Measurements from ENCODE around the gene MMD2.

Gene MMD2

GRCh38 chr7:4929005-4929404, 30.0 kb downstream of the MMD2 start:
- Histone ChIP-seq H3K4me2 (ENCODE audit: insufficient read depth, low read length, poor library complexity, severe bottlenecking) (no peak overlapping the region), H3K4me1 (ENCODE audit: control insufficient read depth in 2 of 2, insufficient read depth in 1 of 2, low read depth in 1 of 2, low read length in 2 of 2) (peaks cover 0 to 2% of the 10 kb centered on the region in 2 donors), H3K27ac (replicated peaks; ENCODE audit: low read length) (no peak overlapping the region), H4K91ac (ENCODE audit: low read depth, low read length, poor library complexity) (no peak overlapping the region), H2BK12ac (ENCODE audit: low read length) (no peak overlapping the region), H2BK5ac (ENCODE audit: low read length) (no peak overlapping the region), H2AK5ac (ENCODE audit: low read depth, low read length) (no peak overlapping the region), H3K14ac (ENCODE audit: low read length) (no peak overlapping the region), H2AFZ (ENCODE audit: low read length) (no peak overlapping the region), H3K79me1 (ENCODE audit: low read depth, low read length) (no peaks in the 10 kb centered on the region), H3K36me3 (replicated peaks in 1 of 2; ENCODE audit: control insufficient read depth in 2 of 2, insufficient read depth in 2 of 2, low read length in 2 of 2) (no peaks in the 10 kb centered on the region), H2BK15ac (ENCODE audit: low read length) (no peak overlapping the region), H3K4me3 (ENCODE audit: low read length in 2 of 2) (no peak overlapping the region), H4K8ac (ENCODE audit: low read depth, low read length) (no peak overlapping the region), H3K9me3 (replicated peaks in 1 of 2; ENCODE audit: control insufficient read depth in 2 of 2, insufficient read depth in 1 of 2, low read depth in 1 of 2, low read length in 2 of 2) (no peaks in the 10 kb centered on the region), H3K18ac (ENCODE audit: low read length) (peak overlapping the region; percentile 23), H3K9ac (ENCODE audit: low read depth, low read length, poor library complexity) (no peak overlapping the region), H2BK120ac (ENCODE audit: low read depth, low read length) (no peak overlapping the region), H3K23ac (ENCODE audit: low read depth, low read length, poor library complexity) (no peak overlapping the region), H3K27me3 (ENCODE audit: control insufficient read depth in 3 of 3, insufficient read depth in 3 of 3, low read depth in 1 of 3, low read length in 3 of 3) (no peaks in the 10 kb centered on the region), H3K4ac (ENCODE audit: low read length) (no peak overlapping the region)
- WGBS, 2 donors (ENCODE audit: extremely low coverage in 2 of 2, insufficient read length in 2 of 2, insufficient replicate concordance in 1 of 2) = no CpG with 5 or more reads among the region's 8 CpGs
- no peak for DNase-seq (ENCODE audit: low spot score)

GRCh38 chr7:4928445-4928844, 30.5 kb downstream of the MMD2 start:
- Histone ChIP-seq H3K36me3 (replicated peaks in 1 of 2; ENCODE audit: control insufficient read depth in 2 of 2, insufficient read depth in 2 of 2, low read length in 2 of 2) (no peaks in the 10 kb centered on the region), H4K8ac (ENCODE audit: low read depth, low read length) (no peak overlapping the region), H4K91ac (ENCODE audit: low read depth, low read length, poor library complexity) (no peak overlapping the region), H3K27ac (replicated peaks; ENCODE audit: low read length) (no peak overlapping the region), H3K9me3 (replicated peaks in 1 of 2; ENCODE audit: control insufficient read depth in 2 of 2, insufficient read depth in 1 of 2, low read depth in 1 of 2, low read length in 2 of 2) (no peaks in the 10 kb centered on the region), H3K18ac (ENCODE audit: low read length) (no peak overlapping the region), H3K79me1 (ENCODE audit: low read depth, low read length) (no peaks in the 10 kb centered on the region), H3K4me1 (ENCODE audit: control insufficient read depth in 2 of 2, insufficient read depth in 1 of 2, low read depth in 1 of 2, low read length in 2 of 2) (peaks cover 0 to 2% of the 10 kb centered on the region in 2 donors), H3K4me3 (ENCODE audit: low read length in 2 of 2) (no peak overlapping the region), H2AFZ (ENCODE audit: low read length) (no peak overlapping the region), H2AK5ac (ENCODE audit: low read depth, low read length) (no peak overlapping the region), H3K9ac (ENCODE audit: low read depth, low read length, poor library complexity) (no peak overlapping the region), H2BK5ac (ENCODE audit: low read length) (no peak overlapping the region), H3K23ac (ENCODE audit: low read depth, low read length, poor library complexity) (no peak overlapping the region), H2BK12ac (ENCODE audit: low read length) (no peak overlapping the region), H2BK15ac (ENCODE audit: low read length) (no peak overlapping the region), H2BK120ac (ENCODE audit: low read depth, low read length) (no peak overlapping the region), H3K4me2 (ENCODE audit: insufficient read depth, low read length, poor library complexity, severe bottlenecking) (no peak overlapping the region), H3K14ac (ENCODE audit: low read length) (no peak overlapping the region), H3K27me3 (ENCODE audit: control insufficient read depth in 3 of 3, insufficient read depth in 3 of 3, low read depth in 1 of 3, low read length in 3 of 3) (no peaks in the 10 kb centered on the region), H3K4ac (ENCODE audit: low read length) (no peak overlapping the region)
- no CpG with 5 or more reads among the region's 2 CpGs for WGBS, 2 donors (ENCODE audit: extremely low coverage in 2 of 2, insufficient read length in 2 of 2, insufficient replicate concordance in 1 of 2)
- no peak for DNase-seq (ENCODE audit: low spot score)

GRCh38 chr7:4919969-4920766, 38.8 kb downstream of the MMD2 start:
- Histone ChIP-seq H2BK5ac (ENCODE audit: low read length) (no peak overlapping the region), H2AK5ac (ENCODE audit: low read depth, low read length) (no peak overlapping the region), H3K9ac (ENCODE audit: low read depth, low read length, poor library complexity) (no peak overlapping the region), H3K4me1 (ENCODE audit: control insufficient read depth in 2 of 2, insufficient read depth in 1 of 2, low read depth in 1 of 2, low read length in 2 of 2) (no peaks in the 10 kb centered on the region), H4K91ac (ENCODE audit: low read depth, low read length, poor library complexity) (no peak overlapping the region), H3K79me1 (ENCODE audit: low read depth, low read length) (peaks cover 2% of the 10 kb centered on the region), H2BK15ac (ENCODE audit: low read length) (no peak overlapping the region), H2BK12ac (ENCODE audit: low read length) (no peak overlapping the region), H3K27me3 (ENCODE audit: control insufficient read depth in 3 of 3, insufficient read depth in 3 of 3, low read depth in 1 of 3, low read length in 3 of 3) (no peaks in the 10 kb centered on the region), H4K8ac (ENCODE audit: low read depth, low read length) (no peak overlapping the region), H2BK120ac (ENCODE audit: low read depth, low read length) (no peak overlapping the region), H3K9me3 (replicated peaks in 1 of 2; ENCODE audit: control insufficient read depth in 2 of 2, insufficient read depth in 1 of 2, low read depth in 1 of 2, low read length in 2 of 2) (peaks cover 0 to 6% of the 10 kb centered on the region in 2 donors), H3K27ac (replicated peaks; ENCODE audit: low read length) (no peak overlapping the region), H3K36me3 (replicated peaks in 1 of 2; ENCODE audit: control insufficient read depth in 2 of 2, insufficient read depth in 2 of 2, low read length in 2 of 2) (no peaks in the 10 kb centered on the region), H3K14ac (ENCODE audit: low read length) (no peak overlapping the region), H3K4me2 (ENCODE audit: insufficient read depth, low read length, poor library complexity, severe bottlenecking) (no peak overlapping the region), H3K18ac (ENCODE audit: low read length) (peak overlapping the region; percentile 48), H2AFZ (ENCODE audit: low read length) (peak overlapping the region; percentile 23), H3K23ac (ENCODE audit: low read depth, low read length, poor library complexity) (no peak overlapping the region), H3K4me3 (ENCODE audit: low read length in 2 of 2) (no peak overlapping the region), H3K4ac (ENCODE audit: low read length) (no peak overlapping the region)
- no peak for DNase-seq (ENCODE audit: low spot score)
- WGBS, 2 donors (ENCODE audit: extremely low coverage in 2 of 2, insufficient read length in 2 of 2, insufficient replicate concordance in 1 of 2) = no CpG with 5 or more reads among the region's 19 CpGs

GRCh38 chr7:4916113-4916512, 42.9 kb downstream of the MMD2 start:
- Histone ChIP-seq H3K4me3 (ENCODE audit: low read length in 2 of 2) (no peak overlapping the region), H2BK12ac (ENCODE audit: low read length) (no peak overlapping the region), H3K4ac (ENCODE audit: low read length) (no peak overlapping the region), H3K9ac (ENCODE audit: low read depth, low read length, poor library complexity) (no peak overlapping the region), H3K23ac (ENCODE audit: low read depth, low read length, poor library complexity) (no peak overlapping the region), H3K14ac (ENCODE audit: low read length) (no peak overlapping the region), H3K4me2 (ENCODE audit: insufficient read depth, low read length, poor library complexity, severe bottlenecking) (no peak overlapping the region), H4K91ac (ENCODE audit: low read depth, low read length, poor library complexity) (no peak overlapping the region), H3K18ac (ENCODE audit: low read length) (no peak overlapping the region), H3K27ac (replicated peaks; ENCODE audit: low read length) (no peak overlapping the region), H2BK5ac (ENCODE audit: low read length) (no peak overlapping the region), H2AFZ (ENCODE audit: low read length) (no peak overlapping the region), H4K8ac (ENCODE audit: low read depth, low read length) (no peak overlapping the region), H2AK5ac (ENCODE audit: low read depth, low read length) (no peak overlapping the region), H3K36me3 (replicated peaks in 1 of 2; ENCODE audit: control insufficient read depth in 2 of 2, insufficient read depth in 2 of 2, low read length in 2 of 2) (no peaks in the 10 kb centered on the region), H3K27me3 (ENCODE audit: control insufficient read depth in 3 of 3, insufficient read depth in 3 of 3, low read depth in 1 of 3, low read length in 3 of 3) (no peaks in the 10 kb centered on the region), H2BK120ac (ENCODE audit: low read depth, low read length) (no peak overlapping the region), H2BK15ac (ENCODE audit: low read length) (no peak overlapping the region), H3K4me1 (ENCODE audit: control insufficient read depth in 2 of 2, insufficient read depth in 1 of 2, low read depth in 1 of 2, low read length in 2 of 2) (no peaks in the 10 kb centered on the region), H3K79me1 (ENCODE audit: low read depth, low read length) (peaks cover 2% of the 10 kb centered on the region), H3K9me3 (replicated peaks in 1 of 2; ENCODE audit: control insufficient read depth in 2 of 2, insufficient read depth in 1 of 2, low read depth in 1 of 2, low read length in 2 of 2) (peaks cover 0 to 6% of the 10 kb centered on the region in 2 donors)
- no CpG with 5 or more reads among the region's 8 CpGs for WGBS, 2 donors (ENCODE audit: extremely low coverage in 2 of 2, insufficient read length in 2 of 2, insufficient replicate concordance in 1 of 2)
- DNase-seq (ENCODE audit: low spot score) = no peak
